HG03159 (cell line): ENCODE data around the gene ZG16.
"Not testable (repeated sequence)": the region's sequence is repeated elsewhere in the genome, so short reads cannot be mapped to it uniquely, and the experiment has no call there.

ENCODE experiments used
- ATAC-seq: cut with Tn5 transposase; IDR thresholded peaks from one replicate; pipeline ENCODE4 v1.9.1; 2021; ENCODE audit warnings: mild to moderate bottlenecking, moderate library complexity; ENCODE audit not compliant: unreplicated experiment

The ZG16 gene

GRCh38 chr16:29783094-29783953, 5.3 kb downstream of the ZG16 start:
- ATAC-seq: not testable (repeated sequence)

DNA sequence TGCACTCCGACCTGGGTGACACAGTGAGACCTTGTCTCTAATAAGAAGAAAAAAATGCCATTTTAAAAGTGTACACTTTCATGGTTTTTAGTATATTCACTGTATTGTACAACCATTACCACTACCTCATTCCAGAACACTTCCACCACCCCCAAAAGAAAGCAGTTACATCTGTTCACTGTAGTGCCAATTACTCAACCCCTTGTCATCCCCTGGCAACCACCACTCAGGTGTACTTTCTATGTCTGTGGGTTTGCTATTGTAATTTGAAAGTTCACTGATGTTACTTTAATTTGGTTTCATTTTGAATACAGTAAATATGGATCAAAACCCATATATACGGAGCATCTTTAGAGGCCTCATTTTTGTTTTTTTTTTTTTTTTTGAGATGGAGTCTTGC, 6.1 kb downstream of the ZG16 start:
- no peak for ATAC-seq

DNA sequence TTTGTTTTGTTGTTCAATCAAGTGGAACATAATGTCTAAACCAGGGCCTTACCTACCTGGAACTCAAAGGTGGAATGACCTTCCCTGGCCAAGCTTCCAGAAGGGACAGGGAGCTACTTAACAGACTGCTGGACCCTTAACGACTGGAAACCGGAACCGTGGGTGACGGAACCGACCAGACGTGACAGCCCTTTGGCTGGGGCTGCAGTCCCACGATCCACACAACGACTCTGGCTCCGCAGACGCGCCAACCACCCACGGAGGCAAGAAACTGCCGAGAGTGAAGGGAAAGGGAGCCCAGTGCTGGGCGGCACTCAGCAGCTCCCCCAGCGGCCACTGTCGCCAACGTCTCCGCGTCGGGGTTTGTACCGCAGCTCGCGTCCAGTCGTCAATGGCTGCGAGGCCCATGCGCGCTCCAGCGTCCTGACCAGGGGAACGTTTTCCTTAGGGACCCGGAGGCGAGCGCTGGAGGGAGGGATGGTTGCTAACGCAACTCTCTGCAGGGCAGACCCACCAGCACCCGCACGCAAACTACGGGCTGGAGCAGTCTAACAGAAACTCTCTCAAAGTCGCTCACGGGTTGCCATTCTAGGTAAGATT, 6.9 kb downstream of the ZG16 start:
- no peak for ATAC-seq

GRCh38 chr16:29787155-29787554, 9.1 kb downstream of the ZG16 start:
- not testable (repeated sequence) for ATAC-seq

DNA sequence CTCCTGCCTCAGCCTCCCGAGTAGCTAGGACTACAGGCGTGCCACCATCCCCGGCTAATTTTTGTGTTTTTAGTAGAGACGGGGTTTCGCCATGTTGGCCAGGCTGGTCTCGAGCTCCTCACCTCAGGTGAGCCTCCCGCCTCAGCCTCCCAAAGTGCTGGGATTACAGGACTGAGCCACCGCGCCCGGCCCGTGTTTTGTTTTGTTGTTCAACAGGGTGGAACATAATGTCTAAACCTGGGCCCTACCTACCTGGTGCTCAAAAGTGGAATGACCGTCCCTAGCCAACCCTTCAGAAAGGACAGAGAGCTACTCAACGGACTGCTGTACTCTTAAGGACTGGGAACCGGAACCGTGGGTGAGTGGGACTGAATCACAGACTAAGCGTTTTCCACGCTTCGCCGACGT, 11.7 kb downstream of the ZG16 start:
- ATAC-seq: no peak

GRCh38 chr16:29790183-29790948, 12.3 kb downstream of the ZG16 start, which contains the start of gene KIF22:
TSS of gene KIF22 (plus strand) at chr16:29790751. CDS start at chr16:29790760, 9 bp downstream.
- peak; percentile 96 for ATAC-seq

DNA sequence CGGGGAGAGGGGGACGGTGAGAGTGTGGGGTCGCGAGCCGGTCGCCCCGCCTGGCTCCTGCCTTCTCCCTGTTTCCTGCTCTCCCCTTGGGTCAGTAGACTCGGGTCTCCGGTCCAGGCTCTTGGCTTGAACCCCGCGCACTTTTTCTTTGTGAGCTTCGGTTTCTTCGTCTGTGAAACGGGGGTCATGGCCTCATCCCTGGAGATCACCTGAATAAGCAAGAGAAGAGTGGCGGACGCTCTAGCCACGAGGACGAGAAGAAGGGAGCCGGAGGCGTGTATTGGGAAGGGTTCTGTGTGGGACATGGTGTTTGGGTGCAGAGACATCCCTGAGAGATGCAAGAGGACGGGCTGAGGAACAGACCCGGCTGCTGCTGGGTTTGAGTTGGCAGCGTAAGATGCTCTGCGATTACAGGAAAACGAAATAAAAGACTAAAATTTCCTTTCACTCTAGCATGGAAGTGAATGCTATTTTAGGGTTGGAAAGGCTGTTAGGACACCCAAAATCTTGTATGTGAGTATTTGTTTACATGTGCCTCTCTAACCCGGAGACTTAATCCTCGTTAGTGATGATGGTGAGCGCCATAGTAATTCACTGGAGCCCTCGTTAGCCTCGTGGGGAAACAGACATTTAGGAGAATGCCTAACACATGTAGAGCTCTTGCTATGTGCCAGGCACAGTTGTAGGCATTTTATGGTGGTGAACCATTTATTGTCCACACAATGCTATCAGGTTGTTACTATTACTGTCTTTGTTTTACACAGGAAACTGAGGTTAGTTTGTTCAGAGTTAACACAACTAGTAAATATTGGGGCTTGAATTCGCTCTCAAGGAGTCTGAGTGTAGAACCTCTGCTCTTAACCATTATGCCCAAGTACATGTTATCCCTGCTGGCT, 13.1 kb downstream of the ZG16 start:
- no peak for ATAC-seq

GRCh38 chr16:29791845-29792807, 14.1 kb downstream of the ZG16 start:
- ATAC-seq: no peak

DNA sequence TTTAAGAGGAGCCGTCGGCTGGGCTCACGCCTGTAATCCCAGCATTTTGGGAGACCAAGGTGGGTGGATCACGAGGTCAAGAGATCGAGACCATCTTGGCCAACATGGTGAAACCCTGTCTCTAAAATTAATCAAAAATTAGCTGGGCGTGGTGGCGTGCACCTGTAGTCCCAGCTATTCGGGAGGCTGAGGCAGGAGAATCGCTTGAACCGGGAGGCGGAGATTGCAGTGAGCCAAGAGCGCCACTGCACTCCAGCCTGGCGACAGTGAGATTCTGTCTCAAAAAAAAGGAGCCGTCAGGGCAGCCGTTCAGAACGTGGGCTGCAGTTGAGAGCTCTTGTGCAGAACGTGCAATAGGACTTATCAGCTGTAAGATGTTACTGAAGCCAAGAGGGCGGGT, 15.1 kb downstream of the ZG16 start:
- ATAC-seq: not testable (repeated sequence)

- ATAC-seq: no peak
Observed at GRCh38 chr16:29794231-29794710, 16.2 kb downstream of the ZG16 start.

DNA sequence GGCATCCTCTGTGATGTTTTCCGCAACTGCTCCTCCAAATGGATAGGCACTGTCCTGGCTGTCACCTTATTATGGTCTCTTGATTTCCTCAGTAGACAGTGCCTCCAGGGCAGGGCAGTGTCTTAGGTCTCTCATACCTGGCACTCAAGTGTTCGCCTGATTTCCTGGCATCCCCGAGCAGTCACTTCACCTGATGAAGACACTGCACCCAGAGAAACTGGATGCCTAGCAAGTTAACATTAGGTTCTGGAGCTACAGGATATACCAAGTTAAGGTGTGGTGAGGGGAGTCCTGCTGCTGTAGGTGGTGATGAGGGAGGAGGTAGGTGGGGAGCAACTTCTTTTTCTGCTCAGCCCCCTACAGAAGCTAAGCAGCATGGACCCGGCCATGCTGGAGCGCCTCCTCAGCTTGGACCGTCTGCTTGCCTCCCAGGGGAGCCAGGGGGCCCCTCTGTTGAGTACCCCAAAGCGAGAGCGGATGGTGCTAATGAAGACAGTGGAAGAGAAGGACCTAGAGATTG, 24.4 kb downstream of the ZG16 start:
- no peak for ATAC-seq

- ATAC-seq: no peak
Observed at GRCh38 chr16:29804020-29804419, 26.0 kb downstream of the ZG16 start.

GRCh38 chr16:29804455-29805231, 26.6 kb downstream of the ZG16 start:
- no peak for ATAC-seq

- peak; percentile 48 for ATAC-seq
Observed at GRCh38 chr16:29805232-29806098, 27.4 kb downstream of the ZG16 start.

DNA sequence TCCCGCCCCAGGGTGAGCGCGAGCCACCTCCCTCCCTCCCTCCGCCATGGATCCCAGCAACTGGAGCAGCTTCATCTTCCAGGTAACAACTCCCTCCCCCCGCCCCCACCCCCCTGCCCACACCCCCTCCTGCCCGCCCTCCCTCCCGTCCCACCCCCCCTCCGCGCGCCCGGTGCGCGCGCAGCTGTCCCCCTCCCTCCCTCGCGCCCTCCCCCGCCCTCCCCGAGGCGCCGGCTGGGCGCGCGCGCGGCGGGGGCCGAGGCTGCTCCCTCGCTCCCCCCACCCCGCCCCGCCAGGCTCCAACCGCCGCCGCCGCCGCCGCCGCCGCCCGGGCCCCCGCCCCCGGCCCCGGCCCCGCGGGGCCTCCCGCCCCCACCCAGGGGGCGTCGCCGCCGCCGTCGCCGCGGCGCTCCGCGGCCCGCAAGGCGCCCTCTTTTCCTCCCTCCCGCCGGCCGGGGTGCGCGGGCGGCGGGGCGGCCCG, 28.1 kb downstream of the ZG16 start, which contains the start of gene MAZ:
TSS of gene MAZ (plus strand) at position 431 of the 481 bp plus-strand sequence. CDS start 173 bp downstream, outside the sequence.
- no peak for ATAC-seq

DNA sequence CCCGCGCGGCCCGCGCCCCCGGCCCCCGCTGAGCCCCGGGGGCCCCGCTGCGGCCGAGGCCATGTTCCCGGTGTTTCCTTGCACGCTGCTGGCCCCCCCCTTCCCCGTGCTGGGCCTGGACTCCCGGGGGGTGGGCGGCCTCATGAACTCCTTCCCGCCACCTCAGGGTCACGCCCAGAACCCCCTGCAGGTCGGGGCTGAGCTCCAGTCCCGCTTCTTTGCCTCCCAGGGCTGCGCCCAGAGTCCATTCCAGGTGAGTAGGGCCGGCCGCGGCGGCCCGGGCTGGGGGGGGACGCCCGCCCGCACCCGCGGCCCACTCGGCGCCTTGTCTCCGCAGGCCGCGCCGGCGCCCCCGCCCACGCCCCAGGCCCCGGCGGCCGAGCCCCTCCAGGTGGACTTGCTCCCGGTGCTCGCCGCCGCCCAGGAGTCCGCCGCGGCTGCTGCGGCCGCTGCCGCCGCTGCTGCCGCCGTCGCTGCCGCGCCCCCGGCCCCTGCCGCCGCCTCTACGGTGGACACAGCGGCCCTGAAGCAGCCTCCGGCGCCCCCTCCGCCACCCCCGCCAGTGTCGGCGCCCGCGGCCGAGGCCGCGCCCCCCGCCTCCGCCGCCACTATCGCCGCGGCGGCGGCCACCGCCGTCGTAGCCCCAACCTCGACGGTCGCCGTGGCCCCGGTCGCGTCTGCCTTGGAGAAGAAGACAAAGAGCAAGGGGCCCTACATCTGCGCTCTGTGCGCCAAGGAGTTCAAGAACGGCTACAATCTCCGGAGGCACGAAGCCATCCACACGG, 28.8 kb downstream of the ZG16 start:
- ATAC-seq: no peak
